Panc1 (cell line): Measurements from ENCODE around the gene UBASH3A.

ENCODE experiments used
- POLR2AphosphoS5 ChIP-seq: IDR thresholded peaks from 2 replicates; pipeline ENCODE4 v1.6.1; 2012; ENCODE audit warnings: mild to moderate bottlenecking, low read depth, low read length, moderate library complexity
- TCF7L2 ChIP-seq: IDR thresholded peaks from 2 replicates; pipeline ENCODE4 v1.6.1; 2011; ENCODE audit warnings: mild to moderate bottlenecking, low read depth, low read length, inconsistent platforms
- TF ChIP-seq, protein P1 (sequence below): fragments of 450-650 bp; IDR thresholded peaks from 2 replicates; pipeline ENCODE4 v1.5.1; 2017; ENCODE audit warnings: mild to moderate bottlenecking
- TF ChIP-seq, protein P2 (sequence below), 2 experiments: IDR thresholded peaks; 2 replicates each; pipeline ENCODE4 v1.6.1; 2011 to 2012; ENCODE audit warnings: low read depth in 2 of 2, control low read depth in 1 of 2, low read length in 1 of 2, mild to moderate bottlenecking in 1 of 2, moderate library complexity in 1 of 2; ENCODE audit not compliant: insufficient read depth in 1 of 2

DNA sequence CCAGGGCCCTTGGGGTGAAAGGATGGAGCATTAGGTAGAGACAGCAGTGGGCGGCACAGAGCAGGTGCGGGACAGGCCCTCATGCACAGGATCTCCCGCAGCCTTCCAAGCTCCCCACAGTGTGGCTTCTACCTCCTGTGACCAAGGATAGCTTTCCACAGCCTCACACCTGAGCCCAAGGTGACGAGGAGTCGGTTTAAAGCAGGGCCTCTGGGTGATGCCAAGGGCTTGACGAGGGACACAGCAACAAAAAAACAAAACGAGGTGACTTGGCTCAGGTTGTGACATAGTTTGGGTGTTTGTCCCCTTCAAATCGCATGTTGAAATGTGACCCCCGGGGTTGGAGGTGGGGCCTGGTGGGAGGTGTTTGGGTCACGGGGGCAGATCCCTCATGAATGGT is 77.0 kb downstream of the UBASH3A start:
- TF ChIP-seq, protein P1, sequence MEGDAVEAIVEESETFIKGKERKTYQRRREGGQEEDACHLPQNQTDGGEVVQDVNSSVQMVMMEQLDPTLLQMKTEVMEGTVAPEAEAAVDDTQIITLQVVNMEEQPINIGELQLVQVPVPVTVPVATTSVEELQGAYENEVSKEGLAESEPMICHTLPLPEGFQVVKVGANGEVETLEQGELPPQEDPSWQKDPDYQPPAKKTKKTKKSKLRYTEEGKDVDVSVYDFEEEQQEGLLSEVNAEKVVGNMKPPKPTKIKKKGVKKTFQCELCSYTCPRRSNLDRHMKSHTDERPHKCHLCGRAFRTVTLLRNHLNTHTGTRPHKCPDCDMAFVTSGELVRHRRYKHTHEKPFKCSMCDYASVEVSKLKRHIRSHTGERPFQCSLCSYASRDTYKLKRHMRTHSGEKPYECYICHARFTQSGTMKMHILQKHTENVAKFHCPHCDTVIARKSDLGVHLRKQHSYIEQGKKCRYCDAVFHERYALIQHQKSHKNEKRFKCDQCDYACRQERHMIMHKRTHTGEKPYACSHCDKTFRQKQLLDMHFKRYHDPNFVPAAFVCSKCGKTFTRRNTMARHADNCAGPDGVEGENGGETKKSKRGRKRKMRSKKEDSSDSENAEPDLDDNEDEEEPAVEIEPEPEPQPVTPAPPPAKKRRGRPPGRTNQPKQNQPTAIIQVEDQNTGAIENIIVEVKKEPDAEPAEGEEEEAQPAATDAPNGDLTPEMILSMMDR, result no peak
- TF ChIP-seq, protein P2, sequence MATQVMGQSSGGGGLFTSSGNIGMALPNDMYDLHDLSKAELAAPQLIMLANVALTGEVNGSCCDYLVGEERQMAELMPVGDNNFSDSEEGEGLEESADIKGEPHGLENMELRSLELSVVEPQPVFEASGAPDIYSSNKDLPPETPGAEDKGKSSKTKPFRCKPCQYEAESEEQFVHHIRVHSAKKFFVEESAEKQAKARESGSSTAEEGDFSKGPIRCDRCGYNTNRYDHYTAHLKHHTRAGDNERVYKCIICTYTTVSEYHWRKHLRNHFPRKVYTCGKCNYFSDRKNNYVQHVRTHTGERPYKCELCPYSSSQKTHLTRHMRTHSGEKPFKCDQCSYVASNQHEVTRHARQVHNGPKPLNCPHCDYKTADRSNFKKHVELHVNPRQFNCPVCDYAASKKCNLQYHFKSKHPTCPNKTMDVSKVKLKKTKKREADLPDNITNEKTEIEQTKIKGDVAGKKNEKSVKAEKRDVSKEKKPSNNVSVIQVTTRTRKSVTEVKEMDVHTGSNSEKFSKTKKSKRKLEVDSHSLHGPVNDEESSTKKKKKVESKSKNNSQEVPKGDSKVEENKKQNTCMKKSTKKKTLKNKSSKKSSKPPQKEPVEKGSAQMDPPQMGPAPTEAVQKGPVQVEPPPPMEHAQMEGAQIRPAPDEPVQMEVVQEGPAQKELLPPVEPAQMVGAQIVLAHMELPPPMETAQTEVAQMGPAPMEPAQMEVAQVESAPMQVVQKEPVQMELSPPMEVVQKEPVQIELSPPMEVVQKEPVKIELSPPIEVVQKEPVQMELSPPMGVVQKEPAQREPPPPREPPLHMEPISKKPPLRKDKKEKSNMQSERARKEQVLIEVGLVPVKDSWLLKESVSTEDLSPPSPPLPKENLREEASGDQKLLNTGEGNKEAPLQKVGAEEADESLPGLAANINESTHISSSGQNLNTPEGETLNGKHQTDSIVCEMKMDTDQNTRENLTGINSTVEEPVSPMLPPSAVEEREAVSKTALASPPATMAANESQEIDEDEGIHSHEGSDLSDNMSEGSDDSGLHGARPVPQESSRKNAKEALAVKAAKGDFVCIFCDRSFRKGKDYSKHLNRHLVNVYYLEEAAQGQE (IDR thresholded peaks at IDR 0.05; ENCODE audit: insufficient read depth in 1 of 2, low read depth in 2 of 2, low read length in 1 of 2), result no peak
- TF ChIP-seq POLR2AphosphoS5 (no peak), TCF7L2 (no peak)
